ENCODE results near the gene NPVF. TPM values are rescaled to one million over a fixed set of nuclear protein-coding genes. Genes with fewer than 3 reads are reported as not detected.

NPVF gene
- total RNA-seq, 1 experiment from 2014 or later = not detected

DNA sequence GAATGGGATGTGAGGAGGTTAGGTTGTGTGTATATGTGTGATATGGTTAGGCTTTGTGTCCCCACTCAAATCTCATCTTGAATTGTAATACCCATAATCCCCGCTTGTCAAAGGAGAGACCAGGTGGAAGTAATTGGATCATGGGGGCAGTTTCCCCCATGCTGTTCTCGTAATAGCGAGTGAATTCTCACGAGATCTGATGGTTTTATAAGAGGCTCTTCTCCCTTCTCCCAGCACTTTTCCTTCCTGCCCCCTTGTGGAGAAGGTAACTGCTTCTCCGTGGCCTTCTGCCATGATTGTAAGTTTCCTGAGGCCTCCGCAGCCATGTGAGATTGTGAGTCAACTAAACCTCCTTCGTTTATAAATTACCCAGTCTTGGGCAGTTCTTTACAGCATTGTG is 47.3 kb downstream of the NPVF start:
- Histone ChIP-seq H3K23ac (ENCODE audit: insufficient read length, low read depth, low read length) (no peak overlapping the region), H3K79me1 (ENCODE audit: insufficient read depth, low read depth, low read length, poor library complexity, severe bottlenecking) (no peaks in the 10 kb centered on the region), H3K27me3 (ENCODE audit: insufficient read depth, low read length) (no peaks in the 10 kb centered on the region; the same call in 1 of the 2 replicates), H4K5ac (ENCODE audit: insufficient read length, low read depth, low read length) (no peak overlapping the region), H3K4me1 (ENCODE audit: insufficient read depth, low read length) (no peaks in the 10 kb centered on the region; the same call in 1 of the 2 replicates), H3T11ph (ENCODE audit: low read length) (no peak overlapping the region), H2BK120ac (ENCODE audit: low read depth, low read length, poor library complexity, severe bottlenecking) (no peak overlapping the region), H3K18ac (ENCODE audit: insufficient read length, low read depth, low read length) (no peak overlapping the region), H4K8ac (replicated peaks; ENCODE audit: insufficient read length, low read depth, low read length) (no peak overlapping the region), H2AFZ (ENCODE audit: low read length) (no peak overlapping the region), H3K56ac (ENCODE audit: insufficient read length, low read depth, low read length) (no peak overlapping the region), H3K9ac (ENCODE audit: extremely low read depth, insufficient read length, low read length) (no peak overlapping the region), H3K23me2 (ENCODE audit: insufficient read length, low read depth, low read length, poor library complexity, severe bottlenecking) (peaks cover 6% of the 10 kb centered on the region), H3K4me2 (ENCODE audit: insufficient read depth, insufficient read length, low read length) (no peak overlapping the region), H2AK5ac (ENCODE audit: insufficient read length, low read length) (no peak overlapping the region), H3K9me3 (ENCODE audit: control insufficient read depth, low read depth, low read length) (no peaks in the 10 kb centered on the region), H2BK20ac (ENCODE audit: low read depth, low read length, poor library complexity, severe bottlenecking) (no peak overlapping the region), H2BK12ac (ENCODE audit: insufficient read length, low read depth, low read length) (no peak overlapping the region), H3K79me2 (ENCODE audit: insufficient read depth, low read length) (no peaks in the 10 kb centered on the region), H3K4ac (ENCODE audit: low read depth, low read length) (no peak overlapping the region), H3K27ac (ENCODE audit: insufficient read length, low read depth, low read length) (no peak overlapping the region), H3K14ac (ENCODE audit: insufficient read depth, low read length) (no peak overlapping the region), H2BK15ac (ENCODE audit: low read depth, low read length) (no peak overlapping the region; the same call in 1 of the 2 replicates), H2BK5ac (ENCODE audit: insufficient read length, low read length) (no peak overlapping the region), H4K91ac (ENCODE audit: insufficient read length, low read depth, low read length) (no peak overlapping the region), H4K20me1 (ENCODE audit: control insufficient read depth, insufficient read depth, insufficient read length) (no peaks in the 10 kb centered on the region)
- Mint-ChIP-seq H3K4me3 (peak overlapping the region; percentile 15 to 85; a peak in 4 of 5 replicates), H3K27me3 (ENCODE audit: low read depth) (peaks cover 27% of the 10 kb centered on the region), H3K4me1 (peaks cover 16 to 18% of the 10 kb centered on the region in 2 experiments), H3K9me3 (peaks cover 0 to 3% of the 10 kb centered on the region in 2 experiments; a peak in 1 of 5 replicates), H3K36me3 (ENCODE audit: insufficient read depth in 1 of 3, low read depth in 3 of 3) (no peaks in the 10 kb centered on the region), H3K27ac (no peak overlapping the region)
- WGBS (ENCODE audit: extremely low coverage, insufficient read length, low lambda C conversion rate) = no CpG with 5 or more reads among the region's 7 CpGs
- TF ChIP-seq, protein P1, sequence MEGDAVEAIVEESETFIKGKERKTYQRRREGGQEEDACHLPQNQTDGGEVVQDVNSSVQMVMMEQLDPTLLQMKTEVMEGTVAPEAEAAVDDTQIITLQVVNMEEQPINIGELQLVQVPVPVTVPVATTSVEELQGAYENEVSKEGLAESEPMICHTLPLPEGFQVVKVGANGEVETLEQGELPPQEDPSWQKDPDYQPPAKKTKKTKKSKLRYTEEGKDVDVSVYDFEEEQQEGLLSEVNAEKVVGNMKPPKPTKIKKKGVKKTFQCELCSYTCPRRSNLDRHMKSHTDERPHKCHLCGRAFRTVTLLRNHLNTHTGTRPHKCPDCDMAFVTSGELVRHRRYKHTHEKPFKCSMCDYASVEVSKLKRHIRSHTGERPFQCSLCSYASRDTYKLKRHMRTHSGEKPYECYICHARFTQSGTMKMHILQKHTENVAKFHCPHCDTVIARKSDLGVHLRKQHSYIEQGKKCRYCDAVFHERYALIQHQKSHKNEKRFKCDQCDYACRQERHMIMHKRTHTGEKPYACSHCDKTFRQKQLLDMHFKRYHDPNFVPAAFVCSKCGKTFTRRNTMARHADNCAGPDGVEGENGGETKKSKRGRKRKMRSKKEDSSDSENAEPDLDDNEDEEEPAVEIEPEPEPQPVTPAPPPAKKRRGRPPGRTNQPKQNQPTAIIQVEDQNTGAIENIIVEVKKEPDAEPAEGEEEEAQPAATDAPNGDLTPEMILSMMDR (conservative IDR thresholded peaks at IDR 0.05) = no peak; the same call in 2 of the 3 replicates
- peak; percentile 42 for DNase-seq
